Neutrophil (primary cell): ENCODE results near the gene IL10RB.
A peak's percentile ranks its signal among the peaks of the same experiment; 100 is the strongest.

ENCODE experiments used
- H3K27ac ChIP-seq: fragments of 200-600 bp; sonication (generic); 2 replicates; pipeline ENCODE4 v1.5.1; 2016; ENCODE audit warnings: mild to moderate bottlenecking, moderate library complexity
- H3K27me3 ChIP-seq: fragments of 200-600 bp; sonication (generic); 2 replicates; pipeline ENCODE4 v1.6.0; 2016; ENCODE audit warnings: mild to moderate bottlenecking
- H3K36me3 ChIP-seq: fragments of 200-600 bp; sonication (generic); 2 replicates; pipeline ENCODE4 v1.5.1; 2017
- H3K4me1 ChIP-seq, 2 experiments: fragments of 200-600 bp in 1 of 2; sonication (generic) in 1 of 2; 1 replicate in 1 of 2; 2 replicates in 1 of 2; pipeline versions ENCODE4 v1.5.1 to v1.6.1; 2013 to 2016; ENCODE audit warnings: low read depth in 1 of 2, low read length in 1 of 2, mild to moderate bottlenecking in 1 of 2, moderate library complexity in 1 of 2; ENCODE audit not compliant: control insufficient read depth in 1 of 2, insufficient read depth in 1 of 2
- H3K4me3 ChIP-seq, 2 experiments: fragments of 200-600 bp in 1 of 2; sonication (generic) in 1 of 2; 1 replicate in 1 of 2; 2 replicates in 1 of 2; pipeline ENCODE4 v1.5.1; 2013 to 2016; ENCODE audit warnings: low read depth in 1 of 2, low read length in 1 of 2, mild to moderate bottlenecking in 1 of 2, moderate library complexity in 1 of 2
- H3K9me3 ChIP-seq: fragments of 200-600 bp; sonication (generic); 2 replicates; pipeline ENCODE4 v1.5.1; 2016
- CTCF ChIP-seq: fragments of 200-600 bp; sonication (generic); IDR thresholded peaks from 2 replicates; pipeline ENCODE4 v1.5.1; 2016; ENCODE audit warnings: antibody characterized with exemption

Gene IL10RB

GRCh38 chr21:33327792-33328433 lies 61.7 kb downstream of the IL10RB start:
- no peak overlapping the region for H3K4me3 ChIP-seq
- H3K9me3 ChIP-seq, result no peaks in the 10 kb centered on the region
- peaks cover 33 to 41% of the 10 kb centered on the region in 2 experiments for H3K4me1 ChIP-seq
- no peaks in the 10 kb centered on the region for H3K27me3 ChIP-seq
- H3K36me3 ChIP-seq, result peaks cover 15% of the 10 kb centered on the region
- H3K27ac ChIP-seq, result peak overlapping the region; percentile 99
- TF ChIP-seq CTCF, result no peak

GRCh38 chr21:33330726-33331125 lies 64.6 kb downstream of the IL10RB start:
- peaks cover 19% of the 10 kb centered on the region for H3K36me3 ChIP-seq
- no peaks in the 10 kb centered on the region for H3K27me3 ChIP-seq
- peaks cover 20 to 28% of the 10 kb centered on the region in 2 experiments for H3K4me1 ChIP-seq
- no peak overlapping the region for H3K4me3 ChIP-seq
- peak overlapping the region; percentile 40 for H3K27ac ChIP-seq
- no peak for TF ChIP-seq CTCF
- no peaks in the 10 kb centered on the region for H3K9me3 ChIP-seq

GRCh38 chr21:33332143-33332542 lies 66.0 kb downstream of the IL10RB start:
- H3K36me3 ChIP-seq, result peaks cover 23% of the 10 kb centered on the region
- TF ChIP-seq CTCF, result no peak
- H3K9me3 ChIP-seq, result no peaks in the 10 kb centered on the region
- peaks cover 7 to 14% of the 10 kb centered on the region in 2 experiments for H3K4me1 ChIP-seq
- no peaks in the 10 kb centered on the region for H3K27me3 ChIP-seq
- peak overlapping the region; percentile 7 for H3K27ac ChIP-seq
- no peak overlapping the region for H3K4me3 ChIP-seq

- H3K9me3 ChIP-seq, result no peaks in the 10 kb centered on the region
- H3K36me3 ChIP-seq, result peaks cover 31% of the 10 kb centered on the region
- H3K4me1 ChIP-seq, result peaks cover 2 to 5% of the 10 kb centered on the region in 2 experiments
- no peak overlapping the region for H3K27ac ChIP-seq
- H3K4me3 ChIP-seq, result no peak overlapping the region
- no peak for TF ChIP-seq CTCF
- H3K27me3 ChIP-seq, result no peaks in the 10 kb centered on the region
Measured at GRCh38 chr21:33334191-33334590, 68.0 kb downstream of the IL10RB start.

- no peak for TF ChIP-seq CTCF
- Histone ChIP-seq H3K36me3 (peaks cover 31% of the 10 kb centered on the region), H3K9me3 (no peaks in the 10 kb centered on the region), H3K27me3 (no peaks in the 10 kb centered on the region), H3K4me3 (no peak overlapping the region), H3K4me1 (peaks cover 8 to 11% of the 10 kb centered on the region in 2 experiments), H3K27ac (peak overlapping the region; percentile 15)
Measured at GRCh38 chr21:33334824-33335223, 68.7 kb downstream of the IL10RB start.
